ENCODE results near the gene LMAN2.
A peak's percentile ranks its signal among the peaks of the same experiment; 100 is the strongest.

Gene LMAN2

GRCh38 chr5:177368869-177369644, 17.6 kb upstream of the LMAN2 start:
- Mint-ChIP-seq H3K4me1 (peaks cover 37% of the 10 kb centered on the region), H3K27me3 (ENCODE audit: low read depth) (no peaks in the 10 kb centered on the region), H3K9me3 (no peaks in the 10 kb centered on the region), H3K27ac (peak overlapping the region; percentile 49 to 93 (median 67)), H3K4me3 (peak overlapping the region; percentile 70 to 78 (median 77)), H3K36me3 (ENCODE audit: low read depth) (peaks cover 3% of the 10 kb centered on the region)
- TF ChIP-seq, protein P1, sequence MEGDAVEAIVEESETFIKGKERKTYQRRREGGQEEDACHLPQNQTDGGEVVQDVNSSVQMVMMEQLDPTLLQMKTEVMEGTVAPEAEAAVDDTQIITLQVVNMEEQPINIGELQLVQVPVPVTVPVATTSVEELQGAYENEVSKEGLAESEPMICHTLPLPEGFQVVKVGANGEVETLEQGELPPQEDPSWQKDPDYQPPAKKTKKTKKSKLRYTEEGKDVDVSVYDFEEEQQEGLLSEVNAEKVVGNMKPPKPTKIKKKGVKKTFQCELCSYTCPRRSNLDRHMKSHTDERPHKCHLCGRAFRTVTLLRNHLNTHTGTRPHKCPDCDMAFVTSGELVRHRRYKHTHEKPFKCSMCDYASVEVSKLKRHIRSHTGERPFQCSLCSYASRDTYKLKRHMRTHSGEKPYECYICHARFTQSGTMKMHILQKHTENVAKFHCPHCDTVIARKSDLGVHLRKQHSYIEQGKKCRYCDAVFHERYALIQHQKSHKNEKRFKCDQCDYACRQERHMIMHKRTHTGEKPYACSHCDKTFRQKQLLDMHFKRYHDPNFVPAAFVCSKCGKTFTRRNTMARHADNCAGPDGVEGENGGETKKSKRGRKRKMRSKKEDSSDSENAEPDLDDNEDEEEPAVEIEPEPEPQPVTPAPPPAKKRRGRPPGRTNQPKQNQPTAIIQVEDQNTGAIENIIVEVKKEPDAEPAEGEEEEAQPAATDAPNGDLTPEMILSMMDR (IDR thresholded peaks at IDR 0.05; ENCODE audit: unreplicated experiment in 3 of 3): peak; percentile 40 to 49 (median 45)

DNA sequence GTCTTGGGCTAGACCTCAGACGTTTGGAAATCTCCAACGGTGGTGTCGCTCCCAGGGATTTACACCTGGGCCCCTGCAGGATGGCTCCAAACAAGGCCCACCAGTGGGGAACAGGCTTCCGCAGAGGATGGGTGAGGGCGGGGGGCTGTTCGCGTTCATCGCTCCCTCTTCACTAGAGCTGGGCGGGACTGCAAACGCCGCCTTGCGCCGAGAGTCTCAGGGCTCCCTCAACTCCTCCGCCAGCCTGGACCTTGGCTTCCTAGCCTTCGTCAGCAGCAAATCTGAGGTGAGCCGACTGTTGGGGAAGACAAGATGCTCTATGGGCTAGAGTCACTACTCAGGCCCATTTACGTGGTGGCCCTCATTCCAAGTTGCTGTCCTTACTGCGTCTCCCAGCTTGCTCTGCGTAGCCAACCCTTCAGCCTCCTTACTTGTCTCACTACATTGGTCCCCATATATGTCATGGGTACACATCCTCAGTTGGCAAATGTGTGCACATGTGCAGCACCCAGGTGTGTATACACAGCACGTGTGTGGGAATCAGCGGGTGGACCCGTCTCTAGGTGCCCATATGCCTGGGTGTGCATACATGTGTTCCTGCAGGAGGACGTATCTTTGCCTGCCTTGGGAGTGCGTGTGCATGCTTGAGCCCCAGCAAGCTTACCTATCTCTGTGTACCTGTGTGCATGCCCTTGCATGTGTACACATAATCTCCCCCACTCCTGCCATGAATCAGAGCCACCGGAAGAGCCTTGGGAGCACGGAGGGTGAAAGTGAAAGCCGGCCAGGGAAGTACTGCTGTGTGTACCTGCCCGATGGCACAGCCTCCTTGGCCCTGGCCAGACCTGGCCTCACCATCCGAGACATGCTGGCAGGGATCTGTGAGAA, 16.8 kb upstream of the LMAN2 start:
- Mint-ChIP-seq H3K27ac (peak overlapping the region; percentile 62 to 93 (median 65)), H3K4me1 (peaks cover 37% of the 10 kb centered on the region), H3K36me3 (ENCODE audit: low read depth) (peaks cover 3% of the 10 kb centered on the region), H3K9me3 (no peaks in the 10 kb centered on the region), H3K4me3 (peak overlapping the region; percentile 71 to 82 (median 78)), H3K27me3 (ENCODE audit: low read depth) (peaks cover 2% of the 10 kb centered on the region)
- TF ChIP-seq, protein P1 (IDR thresholded peaks at IDR 0.05; ENCODE audit: unreplicated experiment in 3 of 3): no peak

- TF ChIP-seq, protein P1 (IDR thresholded peaks at IDR 0.05; ENCODE audit: unreplicated experiment in 3 of 3): no peak
- Mint-ChIP-seq H3K4me3 (peak overlapping the region; percentile 86 to 91 (median 90)), H3K4me1 (peaks cover 38% of the 10 kb centered on the region), H3K27ac (peak overlapping the region; percentile 99), H3K36me3 (ENCODE audit: low read depth) (no peaks in the 10 kb centered on the region), H3K27me3 (ENCODE audit: low read depth) (peaks cover 6% of the 10 kb centered on the region), H3K9me3 (no peaks in the 10 kb centered on the region)
Observed at GRCh38 chr5:177367323-177367848, 15.9 kb upstream of the LMAN2 start.

DNA sequence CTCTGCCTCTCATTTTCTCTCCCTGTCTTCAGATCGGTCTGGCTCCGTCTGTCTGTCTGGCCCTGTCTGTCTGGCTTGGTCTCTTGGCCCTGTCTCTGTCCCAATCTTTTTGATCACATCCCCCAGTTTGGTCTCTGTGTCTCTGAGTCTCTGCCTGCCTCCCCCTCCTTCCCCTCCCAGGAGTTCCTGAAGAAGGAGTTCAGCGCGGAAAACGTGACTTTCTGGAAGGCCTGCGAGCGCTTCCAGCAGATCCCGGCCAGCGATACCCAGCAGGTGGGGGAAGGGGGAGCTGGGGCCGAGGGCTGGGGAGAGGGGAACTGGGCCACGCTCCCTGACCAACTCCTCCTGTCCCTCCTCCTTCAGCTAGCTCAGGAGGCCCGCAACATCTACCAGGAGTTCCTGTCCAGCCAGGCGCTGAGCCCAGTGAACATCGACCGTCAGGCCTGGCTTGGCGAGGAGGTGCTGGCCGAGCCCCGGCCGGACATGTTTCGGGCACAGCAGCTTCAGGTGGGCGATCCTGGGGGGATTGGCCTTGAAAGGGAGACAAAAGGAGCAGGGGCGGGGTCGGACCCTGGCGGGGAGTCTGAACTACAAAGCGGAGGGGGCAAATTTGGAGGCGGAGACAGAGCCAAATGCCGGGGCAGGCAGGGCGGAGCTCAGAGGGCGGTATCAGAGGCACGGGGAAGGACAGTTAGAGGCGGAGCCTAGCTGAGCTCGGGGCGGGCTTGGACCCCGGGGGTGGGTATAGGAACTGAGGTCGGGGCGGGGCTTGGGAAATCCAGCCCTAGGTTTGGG, 15.3 kb upstream of the LMAN2 start:
- Mint-ChIP-seq H3K36me3 (ENCODE audit: low read depth) (no peaks in the 10 kb centered on the region), H3K4me3 (peak overlapping the region; percentile 86 to 91 (median 90)), H3K4me1 (peaks cover 42% of the 10 kb centered on the region)

More for the DNA sequence above, 15.3 kb upstream of the LMAN2 start:
- no peaks in the 10 kb centered on the region for H3K9me3 Mint-ChIP-seq
- peak overlapping the region; percentile 99 for H3K27ac Mint-ChIP-seq
- TF ChIP-seq, protein P1 (IDR thresholded peaks at IDR 0.05; ENCODE audit: unreplicated experiment in 3 of 3): no peak
- H3K27me3 Mint-ChIP-seq (ENCODE audit: low read depth): peaks cover 6% of the 10 kb centered on the region

Measured in nephron (organoid).